Cortex of kidney (tissue), 1 donor: Measurements from ENCODE around the gene B4GALNT3.

ENCODE experiments used
- DNase-seq: peaks from one replicate; lab custom pipeline; 2025; lab: John Stamatoyannopoulos, UW

The B4GALNT3 gene

GRCh38 chr12:559906-560455, 100.2 kb downstream of the B4GALNT3 start:
- DNase-seq = no peak

GRCh38 chr12:560691-561390, 101.1 kb downstream of the B4GALNT3 start:
- no peak for DNase-seq

- no peak for DNase-seq
Observed at GRCh38 chr12:561391-561705, 101.6 kb downstream of the B4GALNT3 start.

GRCh38 chr12:561908-562593, 102.3 kb downstream of the B4GALNT3 start:
- DNase-seq = no peak

- no peak for DNase-seq
Observed at GRCh38 chr12:562634-563033, 102.9 kb downstream of the B4GALNT3 start.

GRCh38 chr12:563250-563781, 103.6 kb downstream of the B4GALNT3 start:
- DNase-seq = no peak

GRCh38 chr12:563787-564298, 104.1 kb downstream of the B4GALNT3 start:
- DNase-seq = no peak

- no peak for DNase-seq
Observed at GRCh38 chr12:565161-565560, 105.4 kb downstream of the B4GALNT3 start.

- DNase-seq = no peak
Observed at GRCh38 chr12:565589-566105, 105.9 kb downstream of the B4GALNT3 start.

GRCh38 chr12:568486-568885, 108.7 kb downstream of the B4GALNT3 start:
- no peak for DNase-seq

- DNase-seq = no peak
Observed at GRCh38 chr12:569091-569676, 109.4 kb downstream of the B4GALNT3 start.

GRCh38 chr12:569803-570434, 110.2 kb downstream of the B4GALNT3 start:
- no peak for DNase-seq

- no peak for DNase-seq
Observed at GRCh38 chr12:570435-570920, 110.7 kb downstream of the B4GALNT3 start.

- DNase-seq = no peak
Observed at GRCh38 chr12:570921-571794, 111.4 kb downstream of the B4GALNT3 start.

GRCh38 chr12:571795-572531, 112.2 kb downstream of the B4GALNT3 start:
- DNase-seq = no peak

GRCh38 chr12:572532-572899, 112.8 kb downstream of the B4GALNT3 start:
- DNase-seq = no peak

- DNase-seq = no peak
Observed at GRCh38 chr12:573232-573631, 113.5 kb downstream of the B4GALNT3 start.

GRCh38 chr12:574475-575128, 114.9 kb downstream of the B4GALNT3 start:
- DNase-seq = no peak

GRCh38 chr12:575129-575502, 115.4 kb downstream of the B4GALNT3 start:
- no peak for DNase-seq
